Measurements from ENCODE around the gene BTBD3. TPM values are rescaled to one million over a fixed set of nuclear protein-coding genes. Genes with fewer than 3 reads are reported as not detected.

BTBD3 gene
- total RNA-seq (2014; rRNA removed; shearing (Covaris generic)), result 67.0 and 71.9 TPM in 2 replicates

DNA sequence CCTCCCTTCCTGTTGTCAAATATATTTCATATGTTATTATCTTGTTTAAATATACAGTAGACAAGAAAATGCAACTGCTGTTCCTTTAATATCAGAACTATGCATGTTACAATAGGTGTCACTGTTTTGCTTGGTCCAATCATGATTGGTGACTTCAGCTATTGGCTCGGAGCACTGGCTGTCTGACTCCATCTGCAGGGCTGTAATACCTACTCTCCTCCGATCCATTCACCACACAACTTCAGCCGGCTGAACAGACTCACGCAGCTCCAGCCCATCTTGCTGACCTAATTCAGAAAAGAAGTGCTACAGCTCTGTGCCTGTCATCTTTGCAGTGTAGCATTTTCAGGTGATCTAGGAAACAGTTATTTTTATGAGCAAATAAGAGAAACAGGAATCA, at the start of gene BTBD3:
Gene BTBD3 (plus strand): TSS at position 231 of the 400 bp plus-strand sequence. CDS start 383 bp downstream, outside the sequence.

